ENCODE data around the gene ARMC3. TPM values are rescaled to one million over a fixed set of nuclear protein-coding genes. Genes with fewer than 3 reads are reported as not detected.

ARMC3 gene
- total and polyA plus RNA-seq, 2 experiments from 2014 or later = 0.24 TPM; not detected in 1

GRCh38 chr10:22978287-22978686 is 50.4 kb downstream of the ARMC3 start:
- Mint-ChIP-seq H3K4me3 (no peak overlapping the region), H3K4me1 (peaks cover 10% of the 10 kb centered on the region), H3K27me3 (ENCODE audit: insufficient read depth, low read depth, poor library complexity) (no peaks in the 10 kb centered on the region), H3K9me3 (no peaks in the 10 kb centered on the region), H3K36me3 (ENCODE audit: low read depth) (no peaks in the 10 kb centered on the region), H3K27ac (no peak overlapping the region)
- Histone ChIP-seq H3K4me1 (ENCODE audit: insufficient read depth) (peaks cover 17% of the 10 kb centered on the region), H3K27ac (ENCODE audit: low read depth) (no peak overlapping the region), H3K4me2 (no peak overlapping the region), H3K27me3 (ENCODE audit: insufficient read depth) (no peaks in the 10 kb centered on the region), H4K20me1 (replicated peaks; ENCODE audit: insufficient read depth) (no peaks in the 10 kb centered on the region), H3K9me2 (ENCODE audit: insufficient read depth) (no peaks in the 10 kb centered on the region), H3F3A (replicated peaks; ENCODE audit: low read depth) (no peaks in the 10 kb centered on the region), H3K79me2 (replicated peaks; ENCODE audit: insufficient read depth) (no peaks in the 10 kb centered on the region), H2AFZ (no peak overlapping the region), H3K36me3 (ENCODE audit: insufficient read depth) (no peaks in the 10 kb centered on the region), H3K4me3 (no peak overlapping the region)
- ATAC-seq (no peak), DNase-seq (ENCODE audit: low spot score) (no peak)
- no peak for TF ChIP-seq EZH2phosphoT487 (IDR thresholded peaks at IDR 0.05; ENCODE audit: unreplicated experiment)
- no peak for TF ChIP-seq CREB1 (CRISPR knock-in tag; IDR thresholded peaks at IDR 0.05; ENCODE audit: low read depth)
- TF ChIP-seq POLR2AphosphoS5 (IDR thresholded peaks at IDR 0.05; ENCODE audit: low read depth) = no peak
- TF ChIP-seq NANOG (IDR thresholded peaks at IDR 0.05; ENCODE audit: borderline replicate concordance) = no peak
- no peak for TF ChIP-seq JUNB (IDR thresholded peaks at IDR 0.05; ENCODE audit: unreplicated experiment)
- no peak for TF ChIP-seq REST (IDR thresholded peaks at IDR 0.05; ENCODE audit: unreplicated experiment)
- TF ChIP-seq ZNF114 (CRISPR knock-in tag; IDR thresholded peaks at IDR 0.05) = no peak
- TF ChIP-seq STAT1 (IDR thresholded peaks at IDR 0.05; ENCODE audit: unreplicated experiment) = no peak
- TF ChIP-seq EZH2 (IDR thresholded peaks at IDR 0.05; ENCODE audit: low read depth, unreplicated experiment) = no peak
- no peak for TF ChIP-seq CTCF (conservative IDR thresholded peaks at IDR 0.05; ENCODE audit: low read depth in 2 of 2)
- no peak for TF ChIP-seq ZNF331 (CRISPR knock-in tag; IDR thresholded peaks at IDR 0.05; ENCODE audit: low read depth)
- TF ChIP-seq ETS1 (IDR thresholded peaks at IDR 0.05) = no peak
- TF ChIP-seq ZNF462 (CRISPR knock-in tag; IDR thresholded peaks at IDR 0.05) = no peak

Data from GM23338 (cell line).